ENCODE results near the gene RRN3.
"Not testable (repeated sequence)": the region's sequence is repeated elsewhere in the genome, so short reads cannot be mapped to it uniquely, and the experiment has no call there.

Gene RRN3

DNA sequence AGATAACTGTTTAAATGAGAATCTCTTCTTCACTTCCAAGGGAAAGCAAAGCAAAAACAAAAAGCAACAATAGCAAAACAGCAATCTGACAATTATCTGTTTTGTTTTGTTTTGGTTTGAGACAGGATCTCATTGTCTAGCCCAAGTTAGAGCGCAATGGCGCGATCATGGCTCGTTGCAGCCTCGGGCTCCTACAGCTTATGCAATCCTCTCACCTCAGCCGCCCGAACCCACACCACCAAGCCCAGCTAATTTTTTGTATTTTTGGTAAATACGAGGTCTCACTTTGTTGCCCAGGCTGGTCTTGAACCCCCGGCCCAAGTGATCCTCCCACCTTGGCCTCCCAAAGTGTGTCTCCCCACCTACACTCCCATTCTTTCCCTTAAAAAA, 2.5 kb upstream of the RRN3 start:
- not testable (repeated sequence) for DNase-seq

DNA sequence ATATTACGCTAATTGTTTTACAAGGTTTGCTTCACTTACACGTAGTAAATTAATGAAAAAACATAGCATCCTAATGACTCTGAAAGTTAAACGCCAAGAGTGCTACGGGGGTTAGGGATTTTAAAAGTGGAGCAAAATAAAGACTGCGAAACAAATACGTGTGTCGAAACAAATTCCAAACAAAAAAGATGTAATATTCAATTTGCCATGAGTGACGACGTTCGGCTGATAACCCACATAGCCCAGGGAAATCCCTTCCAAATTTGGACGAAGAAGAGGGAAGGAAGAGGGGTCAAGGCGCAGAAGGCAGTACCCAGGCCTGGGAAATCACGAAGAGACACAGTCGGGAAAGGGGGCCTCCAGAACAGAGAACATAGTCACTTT, 509 bp downstream of the RRN3 start:
- DNase-seq = not testable (repeated sequence)

DNA sequence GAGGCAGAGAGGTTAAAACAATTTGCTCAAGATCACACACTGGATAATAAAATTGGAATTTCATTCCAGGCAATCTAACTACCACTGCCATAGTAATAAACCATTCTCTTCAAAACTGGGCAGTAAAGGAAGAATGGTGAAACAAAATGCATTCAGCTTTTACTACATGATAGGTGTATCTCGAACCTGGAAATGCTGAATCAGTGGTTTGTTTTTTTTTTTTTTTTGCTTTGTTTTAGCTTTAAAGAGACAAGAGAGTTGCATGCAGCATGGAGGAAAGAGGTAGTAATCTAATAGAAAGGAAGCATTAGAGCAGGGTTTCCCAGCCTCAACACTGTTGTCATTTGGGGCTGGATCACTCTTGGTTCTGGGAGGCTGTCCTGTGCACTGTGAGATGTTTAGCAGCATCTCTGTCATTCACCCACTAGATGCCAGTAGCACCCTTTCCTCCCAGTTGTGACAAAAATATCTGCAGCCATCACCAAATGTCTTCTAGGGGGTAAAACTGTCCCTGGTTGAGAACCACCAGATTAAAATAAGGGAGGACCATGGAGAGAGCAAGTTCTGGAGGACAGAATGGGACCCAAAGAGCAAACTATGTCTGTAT, 3.3 kb downstream of the RRN3 start:
- not testable (repeated sequence) for DNase-seq

DNA sequence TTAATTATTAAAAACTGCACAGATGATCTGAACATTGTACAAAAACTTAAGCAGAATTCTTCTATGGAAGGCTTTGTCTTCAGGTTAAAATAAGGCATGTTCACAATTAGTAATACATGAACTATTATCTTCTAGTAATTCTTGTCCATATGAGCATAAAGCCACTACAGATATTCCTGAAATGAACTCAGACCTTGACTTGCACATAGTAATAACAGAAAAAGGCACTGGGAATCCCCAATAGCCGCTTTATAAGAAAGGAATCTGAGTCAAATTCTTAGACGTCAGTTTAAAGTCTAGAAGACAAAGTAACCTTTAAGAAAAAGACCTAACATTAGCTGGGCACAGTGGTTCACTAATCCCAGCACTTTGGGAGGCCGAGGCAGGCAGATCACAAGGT, 11.3 kb downstream of the RRN3 start:
- DNase-seq = not testable (repeated sequence)

DNA sequence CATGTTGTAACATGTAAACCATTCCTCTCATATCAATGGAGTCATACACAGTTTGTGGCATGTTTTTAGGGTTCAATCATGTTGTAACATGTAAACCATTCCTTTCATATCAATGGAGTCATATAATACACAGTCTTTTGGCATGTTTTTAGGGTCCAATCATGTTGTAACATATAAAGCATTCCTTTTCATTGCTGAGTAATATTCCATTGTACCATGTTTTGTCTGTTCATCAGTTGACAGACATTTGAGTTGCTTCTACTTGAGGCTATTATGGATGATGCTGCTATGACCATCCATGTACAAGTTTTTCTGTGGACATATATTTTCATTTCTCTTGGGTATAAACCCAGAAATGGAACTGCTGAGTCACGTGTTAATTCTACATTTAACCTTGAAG, 13.2 kb downstream of the RRN3 start:
- not testable (repeated sequence) for DNase-seq

DNA sequence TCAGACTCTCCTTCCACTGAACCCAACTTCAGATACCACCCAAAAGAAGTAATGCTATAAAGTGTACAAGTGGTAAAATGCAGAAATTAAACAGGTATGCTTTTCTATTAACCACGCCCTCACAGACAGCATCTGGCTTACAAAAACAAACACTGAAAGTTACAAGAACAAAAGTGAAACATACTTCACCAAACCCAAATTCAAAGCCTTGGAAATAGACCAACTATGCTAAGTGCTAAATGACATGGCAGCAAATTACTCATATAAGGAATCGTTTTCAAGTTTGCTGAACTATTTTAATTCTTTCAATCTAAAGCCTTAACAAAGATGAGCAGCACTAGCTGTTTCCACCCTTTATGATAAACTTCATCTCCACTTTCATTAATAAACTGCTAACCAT, 17.9 kb downstream of the RRN3 start:
- DNase-seq = not testable (repeated sequence)

DNA sequence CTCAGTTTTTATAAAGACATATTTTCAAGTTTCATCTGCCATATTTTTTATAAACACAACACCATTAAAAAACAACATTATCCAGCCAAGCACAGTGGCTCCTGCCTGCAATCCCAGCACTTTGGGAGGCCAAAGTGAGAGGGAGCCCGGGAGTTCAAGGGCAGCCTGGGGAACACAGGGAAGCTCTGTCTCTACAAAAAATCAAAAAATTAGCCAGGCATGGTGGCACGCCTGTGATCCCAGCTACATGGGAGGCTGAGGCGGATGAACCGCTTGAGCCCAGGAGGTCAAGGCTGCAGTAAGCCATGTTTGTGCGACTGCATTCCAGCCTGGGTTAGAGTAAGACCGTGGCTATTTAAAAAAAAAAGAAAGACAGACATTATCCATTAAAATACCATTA, 21.0 kb downstream of the RRN3 start:
- DNase-seq = no peak

DNA sequence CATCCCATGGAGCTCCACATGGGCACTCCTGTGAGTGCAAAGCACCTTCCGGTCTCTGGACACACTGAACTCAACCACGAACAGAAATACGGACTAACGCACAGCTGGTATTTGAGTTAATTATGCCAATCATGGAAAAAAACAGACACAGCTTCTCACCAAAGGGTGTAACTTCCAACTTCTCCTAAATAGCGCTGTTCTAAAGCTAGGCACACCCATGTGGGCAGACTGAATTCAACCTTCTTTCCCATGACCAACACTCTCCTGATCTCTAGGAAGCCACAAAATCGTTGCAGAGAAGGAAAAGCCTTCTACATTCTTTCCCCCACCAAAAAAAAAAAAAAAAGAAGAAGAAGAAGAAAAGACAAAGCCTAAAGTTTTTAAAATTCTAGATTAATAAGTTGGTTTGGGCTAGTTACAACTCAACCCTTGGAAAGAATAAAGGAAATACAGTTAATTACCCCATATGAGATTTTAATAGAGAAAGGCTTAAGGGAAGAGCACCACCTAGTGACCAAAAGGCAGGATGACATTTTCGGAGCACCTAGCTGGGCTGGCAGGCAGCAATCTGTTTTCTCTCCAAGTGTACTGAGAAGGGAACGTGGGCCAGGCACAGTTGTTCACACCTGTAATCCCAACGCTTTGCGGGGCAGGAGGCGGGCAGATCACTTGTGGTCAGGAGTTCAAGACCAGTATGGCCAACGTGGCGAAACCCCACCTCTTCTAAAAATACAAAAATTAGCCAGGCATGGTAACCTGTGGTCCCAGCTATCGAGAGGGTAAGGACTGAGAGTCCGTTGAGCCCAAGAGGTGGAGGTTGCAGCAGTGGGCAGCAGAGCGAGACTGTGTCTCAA, 21.9 kb downstream of the RRN3 start:
- DNase-seq = not testable (repeated sequence)

DNA sequence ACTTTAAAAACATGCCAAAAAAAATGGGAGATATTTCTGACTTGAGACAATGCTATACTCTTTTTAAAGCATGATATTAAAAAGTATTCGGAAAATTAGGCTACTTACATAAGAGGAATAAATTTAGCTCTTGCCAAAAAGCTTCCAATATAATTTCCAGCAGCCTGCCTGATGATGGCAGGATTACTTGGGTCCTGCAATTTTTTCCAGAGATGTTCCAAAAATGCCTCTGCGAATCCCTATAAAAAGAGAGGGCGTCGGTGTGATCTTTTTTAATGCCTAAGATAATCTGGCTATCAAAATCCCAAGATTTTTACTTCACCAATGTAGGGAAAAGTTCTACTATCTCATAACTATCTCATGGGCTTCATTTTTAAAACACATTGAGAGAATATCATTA, 23.1 kb downstream of the RRN3 start:
- not testable (repeated sequence) for DNase-seq

DNA sequence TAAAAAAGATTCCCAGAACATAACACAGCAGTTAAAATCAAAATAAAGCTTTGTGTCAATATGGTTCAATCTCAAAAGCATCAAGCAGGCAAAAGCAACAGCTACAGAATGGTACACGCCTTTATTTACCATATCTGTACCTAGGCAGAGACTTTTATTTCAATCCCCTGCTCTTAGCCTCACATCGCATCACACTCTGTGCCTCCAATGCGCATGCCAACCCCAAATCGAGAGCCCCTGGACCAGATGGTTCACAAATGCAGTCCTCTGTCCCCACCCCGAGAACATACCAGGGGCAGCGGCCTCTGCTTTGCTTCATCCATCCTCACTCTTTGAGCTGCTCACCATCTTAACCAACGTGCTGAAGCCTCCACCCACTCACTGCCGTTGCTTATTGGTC, 27.4 kb downstream of the RRN3 start:
- not testable (repeated sequence) for DNase-seq

DNA sequence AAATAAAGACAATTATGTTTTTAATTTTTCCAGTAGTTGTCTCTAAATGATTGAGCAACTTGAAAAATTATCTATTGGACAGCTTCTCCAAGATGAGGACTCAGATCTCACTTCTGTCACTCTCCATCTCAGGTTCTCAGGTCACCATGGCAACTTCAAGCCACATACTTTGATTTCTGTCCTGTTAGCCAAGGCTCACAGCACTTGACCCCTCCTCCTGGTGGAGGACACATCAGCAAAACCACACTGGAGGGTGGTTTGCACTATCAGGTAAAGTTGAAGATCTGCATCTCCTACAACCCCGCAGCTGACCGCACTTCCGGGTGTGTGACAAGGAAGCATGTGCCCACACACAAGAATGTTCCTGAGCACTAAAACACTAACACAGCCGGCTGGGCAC, 28.1 kb downstream of the RRN3 start:
- DNase-seq = not testable (repeated sequence)

DNA sequence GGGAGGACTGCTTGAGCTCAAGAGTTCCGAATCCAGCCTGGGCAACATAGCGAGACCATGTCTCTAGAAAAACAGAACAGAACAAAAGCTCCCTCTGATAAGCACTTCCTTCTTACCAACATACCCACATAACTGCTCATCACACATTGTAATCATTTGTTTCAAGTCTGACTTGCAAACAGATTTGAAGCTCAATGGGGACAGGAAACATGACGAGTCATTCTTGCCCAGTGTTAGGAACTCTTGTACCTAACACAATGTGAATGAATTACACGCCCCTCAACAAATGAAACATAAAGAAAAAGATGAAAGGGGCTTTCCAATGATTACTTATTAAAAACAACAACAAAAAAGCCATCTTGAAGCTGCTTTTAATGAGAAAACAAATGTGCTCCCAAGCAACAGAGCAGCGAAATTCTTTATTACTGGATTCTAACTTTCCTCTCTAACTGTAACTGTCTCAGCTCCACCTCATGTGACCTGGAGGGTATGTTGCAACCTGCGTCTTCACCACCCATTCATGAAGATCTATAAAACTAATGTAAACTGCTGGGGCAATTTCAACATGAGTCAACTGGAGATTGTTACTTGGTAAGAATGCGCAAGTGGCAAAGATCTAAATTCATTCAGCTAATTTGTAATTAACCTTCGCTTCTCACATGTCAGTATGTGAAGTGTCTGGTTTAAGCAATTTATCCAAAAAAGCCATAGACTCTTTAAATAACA, 31.8 kb downstream of the RRN3 start:
- DNase-seq = not testable (repeated sequence)

DNA sequence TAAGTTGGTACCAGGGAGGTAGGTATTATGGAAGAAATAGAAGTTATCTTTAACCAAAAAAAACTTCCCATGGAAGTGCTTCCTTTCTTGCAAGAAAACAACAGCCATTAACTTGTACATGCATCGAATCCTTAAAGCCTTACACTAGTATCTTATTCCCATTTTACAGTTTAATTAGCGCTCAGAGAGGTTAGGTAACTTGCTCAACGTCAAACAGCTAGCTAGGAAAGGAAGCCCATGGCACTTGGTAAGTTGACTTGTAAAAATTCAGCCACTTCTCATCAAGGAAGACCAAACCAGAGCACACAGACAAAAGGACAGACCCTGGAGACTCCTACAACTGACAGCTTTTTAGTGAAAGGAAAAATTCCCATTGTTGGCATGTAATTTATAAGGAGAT, 34.7 kb downstream of the RRN3 start:
- DNase-seq = no peak

DNA sequence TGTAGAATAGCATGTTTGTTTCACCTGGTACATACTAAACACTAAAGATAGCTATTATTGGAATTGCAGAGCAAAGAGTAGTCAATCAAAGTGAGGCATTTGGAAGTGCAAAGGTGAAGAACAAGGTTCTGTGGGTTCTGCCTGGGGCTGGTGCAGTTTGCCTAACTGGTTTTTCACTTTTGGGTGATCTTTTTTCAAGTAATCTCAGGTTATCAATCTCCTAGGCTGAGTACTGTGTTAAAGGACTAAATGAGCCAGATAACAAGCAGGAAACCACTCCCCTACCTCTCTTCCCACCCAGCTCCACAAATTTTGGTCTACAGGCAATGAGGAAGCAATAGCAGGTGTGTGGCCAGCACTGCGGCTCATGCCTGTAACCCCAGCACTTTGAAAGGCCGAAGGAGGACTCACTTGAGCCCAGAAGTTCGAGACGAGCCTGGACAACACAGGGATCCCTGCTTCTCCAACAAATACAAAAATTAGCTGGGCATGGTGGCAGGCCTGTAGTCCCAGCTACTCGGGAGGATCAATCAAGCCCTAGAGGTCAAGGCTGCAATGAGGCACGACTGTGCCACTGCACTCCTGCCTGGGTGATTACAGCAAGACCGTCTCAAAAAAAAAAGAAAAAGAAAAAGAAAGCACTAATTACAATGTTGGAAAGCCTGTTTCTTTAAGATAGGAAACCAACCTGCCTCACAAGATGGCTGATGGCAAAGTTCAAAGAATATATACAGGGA, 36.2 kb downstream of the RRN3 start:
- DNase-seq = no peak

DNA sequence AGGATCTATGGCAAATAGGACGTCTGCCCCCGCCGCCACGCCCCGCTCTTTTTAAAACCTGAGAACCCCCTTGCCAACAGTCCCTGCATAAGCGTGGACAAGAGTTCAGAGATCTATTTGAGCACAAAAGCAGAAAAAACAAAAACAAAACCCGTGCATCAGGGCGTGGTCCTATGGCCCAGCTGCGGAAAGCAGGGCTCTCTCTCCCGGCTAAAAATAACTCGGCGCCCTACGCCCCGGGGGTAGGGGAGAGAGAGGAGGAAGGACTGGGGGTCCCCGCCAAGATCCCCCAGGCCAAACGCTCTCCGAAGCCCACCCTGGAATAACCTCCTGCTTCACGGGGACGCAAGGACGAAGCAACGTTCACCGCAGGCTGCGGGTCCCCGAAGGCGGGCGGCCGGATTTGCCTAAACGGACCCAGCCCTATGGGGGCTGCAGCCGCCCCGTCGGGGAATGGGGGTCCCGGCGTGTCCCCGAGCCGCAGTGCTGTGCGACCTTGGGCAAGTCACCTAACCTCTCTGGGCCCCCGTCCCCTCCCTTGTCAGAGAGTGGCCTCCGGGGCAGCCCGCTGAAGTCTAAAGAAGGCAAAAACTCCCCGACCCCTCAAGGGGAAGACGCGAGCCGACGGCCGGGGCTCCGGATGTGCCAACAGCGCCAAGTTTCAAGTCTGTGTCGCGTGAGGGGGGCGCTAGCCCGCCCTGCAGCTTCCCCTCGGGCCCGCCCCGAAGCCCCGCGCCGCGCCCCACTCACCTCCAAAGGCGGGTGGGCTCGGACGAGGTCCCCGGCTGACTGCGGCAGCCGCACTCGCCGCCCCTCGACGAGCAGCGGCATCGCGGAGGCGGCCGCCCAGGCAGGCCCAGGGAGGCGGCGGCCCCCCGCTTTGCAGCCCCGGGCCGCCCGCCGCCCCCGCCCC, 38.7 kb downstream of the RRN3 start:
- no peak for DNase-seq

DNA sequence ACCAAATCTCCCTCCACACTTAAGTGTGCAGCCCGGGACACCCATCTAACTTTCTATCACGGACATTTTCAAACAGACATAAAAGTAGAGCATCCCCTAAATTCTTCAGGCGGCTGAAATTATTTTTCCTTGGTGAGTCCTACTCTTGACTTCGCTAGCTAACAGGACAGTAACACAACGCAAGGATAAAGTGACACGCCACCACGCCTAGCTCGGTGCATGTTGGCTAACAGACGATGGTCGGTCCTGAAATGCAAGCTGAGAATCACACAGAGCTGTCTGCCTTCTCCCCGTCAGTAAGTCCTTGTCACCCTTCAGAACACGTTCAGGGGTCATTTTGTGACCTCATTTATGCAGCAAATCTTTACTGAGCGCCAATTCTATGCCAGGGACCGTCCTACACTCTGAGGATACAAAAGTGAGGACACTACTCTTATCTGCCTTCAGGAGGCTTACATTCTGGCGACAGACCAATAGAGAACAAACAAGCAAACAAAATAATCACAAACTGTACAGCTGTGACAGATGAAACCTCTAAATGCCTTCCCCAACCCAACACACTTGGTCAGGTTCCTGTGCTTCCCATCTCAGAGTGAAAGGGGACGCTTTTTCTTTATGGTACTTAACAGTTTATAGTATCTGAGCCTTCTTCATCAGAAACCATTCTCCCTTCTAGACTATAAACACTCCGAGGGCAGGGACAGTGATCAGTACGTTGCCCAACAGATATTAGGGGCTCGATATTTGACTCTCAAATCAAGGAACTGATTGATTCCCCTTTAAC, 39.5 kb downstream of the RRN3 start:
- DNase-seq = no peak

DNA sequence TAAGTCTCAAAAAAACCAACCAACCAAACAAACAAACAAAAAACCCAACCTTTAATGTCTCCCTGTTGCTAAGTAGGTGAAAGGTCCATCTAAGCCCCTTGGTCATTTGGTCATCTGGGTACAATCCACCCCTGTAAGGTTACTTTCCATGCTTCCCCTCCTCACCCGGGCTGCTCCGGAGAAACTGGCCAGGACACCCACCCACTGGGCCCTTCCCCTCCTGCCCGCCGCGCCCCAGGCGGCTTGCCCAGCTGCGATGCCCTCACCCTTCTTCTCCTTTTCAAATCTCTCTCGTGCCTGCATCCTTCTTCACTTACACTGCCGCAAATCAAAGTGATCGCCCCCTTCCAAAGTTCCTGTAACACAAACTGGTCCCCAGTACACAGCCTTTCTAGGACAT, 40.2 kb downstream of the RRN3 start:
- no peak for DNase-seq

DNA sequence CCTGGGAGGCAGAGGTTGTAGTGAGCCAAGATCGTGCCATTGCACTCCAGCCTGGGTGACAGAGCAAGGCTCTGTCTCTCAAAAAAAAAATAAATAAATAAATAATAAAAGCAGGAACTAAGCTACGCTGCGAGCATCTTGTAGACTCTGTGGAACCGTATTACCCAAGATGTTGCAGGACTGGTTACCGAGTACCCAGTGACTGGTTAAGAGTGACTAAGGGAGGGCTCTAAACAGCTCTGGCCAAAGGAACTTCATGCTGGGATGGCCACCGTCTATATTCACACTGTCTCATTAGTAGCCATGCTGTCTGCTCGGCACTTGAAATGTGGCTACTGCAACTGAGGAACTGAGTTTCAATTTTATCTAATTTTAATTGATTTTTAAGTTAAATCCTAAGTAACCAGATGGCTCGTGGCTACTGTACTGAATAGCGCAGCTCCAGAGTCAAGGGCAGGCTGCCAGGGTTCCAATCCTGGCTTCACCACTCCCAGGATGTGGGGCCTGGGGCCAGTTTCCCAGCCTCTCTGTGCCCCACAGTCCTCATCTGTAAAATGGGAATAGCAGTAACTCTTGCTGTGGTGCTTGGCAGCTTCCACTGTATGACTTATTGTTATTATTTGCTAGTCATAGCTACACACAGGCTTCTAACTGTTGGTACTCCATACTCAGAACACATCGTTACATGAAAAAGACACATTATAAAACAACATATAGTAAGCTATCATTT, 41.2 kb downstream of the RRN3 start:
- no peak for DNase-seq

DNA sequence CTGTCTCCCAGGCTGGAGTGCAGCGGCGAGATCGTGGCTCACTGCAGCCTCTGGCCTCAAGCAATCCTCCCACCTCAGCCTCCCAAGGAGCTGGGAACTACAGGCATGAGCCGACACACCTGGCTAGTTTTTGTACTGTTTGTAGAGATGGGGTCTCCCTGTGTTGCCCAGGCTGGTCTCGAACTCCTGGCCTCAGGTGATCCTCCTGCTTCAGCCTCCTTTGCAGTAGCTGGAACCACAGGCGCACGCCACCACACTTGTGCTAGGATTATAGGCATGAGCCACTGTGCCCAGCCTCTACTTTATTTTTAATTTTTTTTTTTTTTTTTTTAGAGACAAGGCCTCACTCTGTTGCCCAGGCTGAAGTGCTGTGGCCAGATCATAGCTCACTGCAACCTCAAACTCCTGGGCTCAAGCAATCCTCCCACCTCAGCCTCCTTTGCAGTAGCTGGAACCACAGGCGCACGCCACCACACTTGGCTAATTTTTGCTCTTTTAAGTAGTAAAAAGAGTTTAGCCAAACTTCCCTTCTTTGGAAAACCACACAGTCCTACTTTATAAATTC, 42.6 kb downstream of the RRN3 start:
- DNase-seq = no peak

DNA sequence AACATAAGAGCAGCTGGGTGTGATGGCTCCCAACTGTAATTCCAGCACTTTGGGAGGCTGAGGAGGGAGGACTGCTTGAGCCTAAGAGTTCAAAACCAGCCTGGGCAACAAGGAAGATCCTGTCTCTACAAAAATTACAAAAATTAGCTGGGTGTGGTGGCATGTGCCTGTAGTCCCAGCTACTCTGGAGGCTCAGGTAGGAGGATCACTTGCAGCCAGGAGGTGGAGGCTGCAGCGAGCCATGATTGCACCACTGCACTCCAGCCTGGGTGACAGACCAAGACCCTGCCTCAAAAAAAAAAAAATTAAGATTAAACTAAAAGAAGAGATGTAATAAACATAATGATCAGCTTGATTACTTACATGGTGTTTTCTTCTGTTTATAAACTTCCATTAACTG, 43.6 kb downstream of the RRN3 start:
- not testable (repeated sequence) for DNase-seq
